Endothelial cell of umbilical vein (primary cell): ENCODE data around the gene MCTP1. TPM values are rescaled to one million over a fixed set of nuclear protein-coding genes. Genes with fewer than 3 reads are reported as not detected.

Experiments
- BruUV-seq: library from RNA; stranded (reverse); fragments of 400-500 nt; replicated peaks from 2 replicates; lab custom pipeline; 2021; lab: Mats Ljungman, UMichigan
- CTCF ChIA-PET: fragments of 300-600, 350-600 bp; sonication (Branson Sonifier 250); formaldehyde crosslinking; loops from one replicate; lab custom pipeline; 2021; ENCODE audit warnings: antibody characterized with exemption, inconsistent platforms; lab: Charles Lee
- POLR2A ChIA-PET: fragments of 300-600, 350-600 bp; sonication (Branson Sonifier 250); formaldehyde crosslinking; loops from one replicate; lab custom pipeline; 2021; ENCODE audit warnings: antibody characterized with exemption, inconsistent platforms; lab: Charles Lee
- DNase-seq: peaks from one replicate; pipeline ENCODE4 v3.0.0-alpha.2; 2011; ENCODE audit warnings: low read depth, low spot score
- FAIRE-seq: peaks from 2 replicates; lab custom pipeline; 2011; peaks lifted over from hg19 to GRCh38; lab: Jason Lieb, UNC
- H2AFZ ChIP-seq: 2 replicates; pipeline ENCODE4 v1.6.0; 2012; ENCODE audit warnings: low read depth, low read length, control low read depth, inconsistent platforms
- H3K27ac ChIP-seq: 2 replicates; pipeline ENCODE4 v1.5.1; 2011; ENCODE audit warnings: low read depth, mild to moderate bottlenecking, control low read depth, low read length, moderate library complexity; ENCODE audit not compliant: insufficient read depth
- H3K27me3 ChIP-seq, 2 experiments: 2 replicates each; pipeline versions ENCODE4 v1.6.0 to v1.6.1; 2011; ENCODE audit warnings: low read length in 2 of 2, mixed read lengths in 1 of 2; ENCODE audit not compliant: control insufficient read depth in 2 of 2, insufficient read depth in 2 of 2
- H3K36me3 ChIP-seq, 2 experiments: 2 replicates in 1 of 2; 3 replicates in 1 of 2; pipeline ENCODE4 v1.5.1; 2011; ENCODE audit warnings: low read length in 2 of 2, mild to moderate bottlenecking in 1 of 2, moderate library complexity in 1 of 2; ENCODE audit not compliant: control insufficient read depth in 2 of 2, insufficient read depth in 2 of 2; ENCODE audit errors: extremely low read depth in 1 of 2
- H3K4me1 ChIP-seq: 3 replicates; pipeline ENCODE4 v1.5.1; 2011; ENCODE audit warnings: mild to moderate bottlenecking, low read length; ENCODE audit not compliant: control insufficient read depth, insufficient read depth; ENCODE audit errors: extremely low read depth
- H3K4me2 ChIP-seq: 2 replicates; pipeline ENCODE4 v1.6.1; 2011; ENCODE audit warnings: low read length, control low read depth, mixed read lengths; ENCODE audit not compliant: insufficient read depth
- H3K4me3 ChIP-seq, 3 experiments: fragments of 200-600 bp in 1 of 3; sonication (generic), shearing (Covaris generic) in 1 of 3; replicated peaks in 1 of 3; 2 replicates each; pipeline ENCODE4 v1.5.1; 2011 to 2016; ENCODE audit warnings: control low read depth in 3 of 3, low read length in 3 of 3, mild to moderate bottlenecking in 2 of 3, inconsistent platforms in 1 of 3, low read depth in 1 of 3, moderate library complexity in 1 of 3; ENCODE audit not compliant: insufficient read depth in 1 of 3
- H3K79me2 ChIP-seq: 2 replicates; pipeline ENCODE4 v1.6.0; 2012; ENCODE audit warnings: low read length, inconsistent platforms; ENCODE audit not compliant: control insufficient read depth, insufficient read depth
- H3K9ac ChIP-seq: replicated peaks from 2 replicates; pipeline ENCODE3; 2011; ENCODE audit warnings: low read length, control low read depth; ENCODE audit not compliant: insufficient read depth; ENCODE audit errors: extremely low read depth
- H3K9me1 ChIP-seq: replicated peaks from 3 replicates; pipeline ENCODE4 v1.6.0; 2011; ENCODE audit warnings: mild to moderate bottlenecking, low read length; ENCODE audit not compliant: control insufficient read depth, insufficient read depth; ENCODE audit errors: extremely low read depth
- H3K9me3 ChIP-seq: replicated peaks from 2 replicates; pipeline ENCODE4 v1.5.1; 2012; ENCODE audit warnings: low read length, inconsistent platforms; ENCODE audit not compliant: control insufficient read depth, insufficient read depth
- H4K20me1 ChIP-seq: replicated peaks from 2 replicates; pipeline ENCODE3; 2011; ENCODE audit warnings: mild to moderate bottlenecking, low read length; ENCODE audit not compliant: control insufficient read depth, insufficient read depth; ENCODE audit errors: extremely low read depth
- EZH2 ChIP-seq: IDR thresholded peaks from 2 replicates; pipeline ENCODE4 v1.6.1; 2012; ENCODE audit warnings: borderline replicate concordance, low read depth, mild to moderate bottlenecking, moderate library complexity, low read length, inconsistent platforms; ENCODE audit not compliant: severe bottlenecking
- FOS ChIP-seq: IDR thresholded peaks from 2 replicates; pipeline ENCODE4 v1.6.1; 2011; ENCODE audit warnings: mild to moderate bottlenecking, low read length, moderate library complexity, borderline replicate concordance; ENCODE audit not compliant: insufficient read depth
- GATA2 ChIP-seq: IDR thresholded peaks from 2 replicates; pipeline ENCODE4 v1.7.0; 2011; ENCODE audit warnings: low read depth, mild to moderate bottlenecking, moderate library complexity, mixed read lengths, low read length; ENCODE audit not compliant: insufficient read length, insufficient read depth
- JUN ChIP-seq: IDR thresholded peaks from 2 replicates; pipeline ENCODE4 v1.6.1; 2011; ENCODE audit warnings: borderline replicate concordance, low read depth; ENCODE audit not compliant: insufficient read length, insufficient read depth
- MAX ChIP-seq: IDR thresholded peaks from 2 replicates; pipeline ENCODE4 v1.6.1; 2011; ENCODE audit not compliant: insufficient read depth, insufficient read length
- MYC ChIP-seq: IDR thresholded peaks from one replicate; pipeline ENCODE4 v1.6.1; 2011; ENCODE audit warnings: mild to moderate bottlenecking, low read depth, low read length
- POLR2A ChIP-seq: IDR thresholded peaks from 2 replicates; pipeline ENCODE4 v1.6.1; 2012; ENCODE audit warnings: low read depth, mild to moderate bottlenecking, control low read depth, low read length
- POLR2AphosphoS5 ChIP-seq: IDR thresholded peaks from 2 replicates; pipeline ENCODE4 v1.6.1; 2012; ENCODE audit warnings: low read depth, mild to moderate bottlenecking, control low read depth, low read length, moderate library complexity; ENCODE audit not compliant: insufficient read depth
- dilution Hi-C: fragments of 300-500 bp; cut with MboI; formaldehyde crosslinking; loops from one replicate; pipeline ENCODE4 v1.15.0; 2019; ENCODE audit warnings: low sequenced_read_pairs; ENCODE audit not compliant: extremely low pct_ligation_motif_present
- intact Hi-C: fragments of 100-400 bp; cut with micrococcal nuclease; formaldehyde crosslinking; loops from one replicate; pipeline ENCODE4 v1.10.0; 2022
- polyA plus RNA-seq, 4 experiments: library from polyadenylated mRNA; depleted of rRNA in 3 of 4; stranded (reverse) in 3 of 4; unstranded in 1 of 4; fragments of >200 nt; gene quantifications; 2 replicates each; pipeline versions ENCODE4 v1.2.1 to v1.2.3, GENCODE V29; 2011 to 2012; ENCODE audit warnings: missing spikeins in 1 of 4
- total RNA-seq: library from RNA; stranded (reverse); gene quantifications from 2 replicates; pipeline ENCODE4 v1.2.3, GENCODE V29; 2021
- TF ChIP-seq, protein P1 (sequence below), 2 donors: IDR thresholded peaks; 1 replicate in 1 of 2; 2 replicates in 1 of 2; pipeline ENCODE4 v1.5.1; 2011; ENCODE audit warnings: low read length in 2 of 2, mild to moderate bottlenecking in 2 of 2, moderate library complexity in 2 of 2, control low read depth in 1 of 2, inconsistent platforms in 1 of 2, low read depth in 1 of 2; ENCODE audit not compliant: insufficient read depth in 1 of 2; ENCODE audit errors: extremely low read depth in 1 of 2

The MCTP1 gene
- total and polyA plus RNA-seq, 2 donors (not counting 3 experiments of a cell fraction or from before 2014, with no cell fraction given) = 79.3 to 203 TPM

DNA sequence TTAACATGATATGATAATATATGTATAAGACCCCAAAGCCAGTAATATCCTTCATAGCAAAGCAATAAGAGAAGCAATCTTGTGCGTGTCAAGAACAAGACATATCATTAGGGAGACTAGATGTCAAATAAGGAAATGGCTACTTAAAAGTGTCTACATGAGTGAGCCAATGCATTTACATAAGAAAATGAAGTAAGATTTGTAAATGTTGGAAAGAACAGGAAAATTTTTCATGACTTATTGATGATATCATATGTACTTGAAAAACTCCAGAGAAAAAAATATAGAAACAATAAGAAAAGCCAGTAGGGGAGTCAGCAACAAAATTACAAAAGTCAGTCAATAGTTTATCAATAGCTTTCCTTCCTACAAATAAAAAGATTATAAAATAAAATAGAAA, 13.8 kb upstream of the MCTP1 start:
- no peak overlapping the region for H3K9ac ChIP-seq
- H2AFZ ChIP-seq = no peak overlapping the region
- no peak overlapping the region for H3K4me3 ChIP-seq
- intact Hi-C loops = no loop called here
- TF ChIP-seq JUN (no peak), POLR2AphosphoS5 (no peak)
- no peaks in the 10 kb centered on the region for H3K9me3 ChIP-seq
- H3K79me2 ChIP-seq = no peaks in the 10 kb centered on the region
- dilution Hi-C loops = no loop called here
- no peak overlapping the region for H3K4me2 ChIP-seq
- ChIA-PET POLR2A (no interaction called here), CTCF (interaction anchor here (1.2 to 1.5 kb wide), 2 partner anchors 11 to 15 kb away, joined by 3 to 5 read pairs; no protein-coding TSS in a partner anchor)
- no peaks in the 10 kb centered on the region for H4K20me1 ChIP-seq
- H3K4me1 ChIP-seq = no peaks in the 10 kb centered on the region
- H3K36me3 ChIP-seq = no peaks in the 10 kb centered on the region
- DNase-seq = no peak
- H3K27ac ChIP-seq = no peak overlapping the region
- H3K9me1 ChIP-seq = no peaks in the 10 kb centered on the region
- FAIRE-seq = no peak
- no TSS peak for BruUV-seq
- H3K27me3 ChIP-seq = peaks cover 16 to 55% of the 10 kb centered on the region in 2 experiments

GRCh38 chr5:95296291-95296690, 11.4 kb upstream of the MCTP1 start:
- Histone ChIP-seq H3K36me3 (no peaks in the 10 kb centered on the region), H3K4me2 (no peak overlapping the region), H3K4me1 (no peaks in the 10 kb centered on the region), H3K9me1 (no peaks in the 10 kb centered on the region), H3K27me3 (peaks cover 15 to 67% of the 10 kb centered on the region in 2 experiments), H3K4me3 (no peak overlapping the region), H2AFZ (no peak overlapping the region), H3K9me3 (no peaks in the 10 kb centered on the region), H4K20me1 (no peaks in the 10 kb centered on the region), H3K9ac (no peak overlapping the region), H3K79me2 (no peaks in the 10 kb centered on the region), H3K27ac (no peak overlapping the region)
- dilution Hi-C loops (no loop called here), intact Hi-C loops (no loop called here)
- no peak for FAIRE-seq
- TF ChIP-seq MAX (no peak), EZH2 (no peak), MYC (no peak), POLR2AphosphoS5 (no peak), POLR2A (no peak), JUN (no peak), FOS (no peak), GATA2 (no peak)
- TF ChIP-seq, protein P1, sequence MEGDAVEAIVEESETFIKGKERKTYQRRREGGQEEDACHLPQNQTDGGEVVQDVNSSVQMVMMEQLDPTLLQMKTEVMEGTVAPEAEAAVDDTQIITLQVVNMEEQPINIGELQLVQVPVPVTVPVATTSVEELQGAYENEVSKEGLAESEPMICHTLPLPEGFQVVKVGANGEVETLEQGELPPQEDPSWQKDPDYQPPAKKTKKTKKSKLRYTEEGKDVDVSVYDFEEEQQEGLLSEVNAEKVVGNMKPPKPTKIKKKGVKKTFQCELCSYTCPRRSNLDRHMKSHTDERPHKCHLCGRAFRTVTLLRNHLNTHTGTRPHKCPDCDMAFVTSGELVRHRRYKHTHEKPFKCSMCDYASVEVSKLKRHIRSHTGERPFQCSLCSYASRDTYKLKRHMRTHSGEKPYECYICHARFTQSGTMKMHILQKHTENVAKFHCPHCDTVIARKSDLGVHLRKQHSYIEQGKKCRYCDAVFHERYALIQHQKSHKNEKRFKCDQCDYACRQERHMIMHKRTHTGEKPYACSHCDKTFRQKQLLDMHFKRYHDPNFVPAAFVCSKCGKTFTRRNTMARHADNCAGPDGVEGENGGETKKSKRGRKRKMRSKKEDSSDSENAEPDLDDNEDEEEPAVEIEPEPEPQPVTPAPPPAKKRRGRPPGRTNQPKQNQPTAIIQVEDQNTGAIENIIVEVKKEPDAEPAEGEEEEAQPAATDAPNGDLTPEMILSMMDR (IDR thresholded peaks at IDR 0.05; ENCODE audit: extremely low read depth in 1 of 2, insufficient read depth in 1 of 2, low read depth in 1 of 2, low read length in 2 of 2) = no peak
- ChIA-PET CTCF (no interaction called here), POLR2A (no interaction called here)
- BruUV-seq = no TSS peak
- DNase-seq = no peak
